Kasumi-1 (cell line): ENCODE results near the gene DUSP8.

Source experiments
- DNase-seq, 2 experiments: peaks; one replicate each; lab custom pipeline; 2025; lab: John Stamatoyannopoulos, UW

DUSP8 gene

DNA sequence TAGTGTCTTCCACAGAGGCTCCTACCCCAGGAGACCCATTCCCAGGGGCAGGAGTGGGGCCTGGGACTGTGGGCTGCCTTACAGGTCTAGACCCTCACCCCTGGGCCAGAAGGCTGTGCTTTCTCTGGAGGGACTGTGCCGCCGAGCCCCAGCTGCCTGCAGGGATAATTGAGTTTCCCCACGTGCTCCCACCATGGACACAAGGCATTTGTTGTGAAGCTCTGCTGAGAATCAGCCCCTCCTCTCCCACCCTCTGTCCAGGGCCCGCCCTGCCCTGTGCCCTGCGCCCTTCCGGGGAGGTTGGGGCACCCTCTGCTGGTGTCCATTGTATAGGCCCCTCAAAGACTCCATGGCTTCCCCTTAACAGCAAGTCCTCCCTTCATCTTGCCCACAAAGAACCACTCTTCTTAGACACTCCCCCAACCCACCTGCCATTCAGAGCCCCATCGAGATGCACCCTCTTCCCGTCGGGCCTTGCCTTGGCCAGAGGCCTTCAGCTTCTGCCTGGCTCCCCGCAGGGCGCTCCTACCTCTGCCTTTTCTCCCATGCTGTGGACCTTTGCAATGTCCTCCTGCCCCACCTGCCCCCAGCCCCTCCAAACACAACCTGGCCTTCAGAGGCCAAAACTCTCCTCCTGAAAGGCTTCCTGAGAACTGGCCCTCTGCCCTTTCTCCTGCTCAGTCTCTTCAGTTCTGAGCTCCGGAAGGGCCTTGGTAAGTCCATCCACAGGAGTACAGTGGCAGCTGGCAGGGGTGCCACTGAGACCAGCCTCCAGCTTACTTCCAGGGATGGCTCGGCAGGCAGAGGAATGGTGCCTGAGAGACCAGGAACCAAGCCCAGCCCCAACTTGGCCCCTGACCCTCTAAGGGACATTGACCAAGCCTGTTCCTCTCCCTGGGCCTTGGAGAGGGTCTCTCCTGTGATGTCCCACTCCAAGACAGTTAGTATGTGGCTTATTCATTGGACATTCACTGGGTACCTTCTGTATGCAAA lies 22.4 kb downstream of the DUSP8 start:
- DNase-seq, result no peak

DNA sequence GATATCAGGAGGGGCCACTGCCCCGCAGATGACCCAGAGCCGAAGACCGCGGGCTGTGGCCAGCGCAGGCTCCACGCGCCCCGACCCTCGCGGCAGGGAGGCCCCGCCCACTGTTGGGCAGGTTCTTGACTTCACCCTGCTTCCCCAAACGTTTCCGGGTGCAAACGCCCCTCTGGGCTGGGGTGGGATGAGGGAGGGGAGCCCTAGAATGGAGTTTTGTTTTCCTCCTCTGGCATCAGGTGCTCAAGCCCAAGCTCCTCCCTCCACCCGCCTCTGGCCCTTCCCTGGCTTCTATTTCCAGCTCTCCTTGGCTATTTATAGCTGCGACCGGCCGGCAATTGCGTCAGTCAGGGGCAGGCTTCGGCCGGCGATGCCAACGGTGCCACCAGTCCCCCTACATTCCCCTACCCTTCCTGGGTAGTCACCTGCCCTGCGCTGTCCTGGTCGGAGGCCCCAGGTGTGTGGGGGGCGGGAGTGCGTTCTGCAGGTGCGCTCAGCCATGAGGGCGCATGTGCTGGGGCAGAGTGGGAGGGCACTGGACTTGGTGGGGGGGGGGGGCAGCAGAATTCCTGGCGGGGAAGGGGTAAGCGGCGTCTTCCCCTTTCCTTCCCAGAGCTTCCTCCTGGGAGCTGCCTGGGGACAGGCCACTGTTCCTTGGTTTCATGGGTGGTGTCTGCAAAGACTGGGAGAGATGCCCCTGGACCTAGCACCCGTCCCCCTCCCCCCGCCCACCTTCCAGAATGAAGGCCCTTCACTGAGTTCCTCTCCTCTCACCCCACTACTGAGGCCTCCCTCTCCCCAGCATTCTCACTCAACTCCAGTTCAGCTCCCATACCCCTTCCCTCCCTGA lies 23.6 kb downstream of the DUSP8 start:
- no peak for DNase-seq

DNA sequence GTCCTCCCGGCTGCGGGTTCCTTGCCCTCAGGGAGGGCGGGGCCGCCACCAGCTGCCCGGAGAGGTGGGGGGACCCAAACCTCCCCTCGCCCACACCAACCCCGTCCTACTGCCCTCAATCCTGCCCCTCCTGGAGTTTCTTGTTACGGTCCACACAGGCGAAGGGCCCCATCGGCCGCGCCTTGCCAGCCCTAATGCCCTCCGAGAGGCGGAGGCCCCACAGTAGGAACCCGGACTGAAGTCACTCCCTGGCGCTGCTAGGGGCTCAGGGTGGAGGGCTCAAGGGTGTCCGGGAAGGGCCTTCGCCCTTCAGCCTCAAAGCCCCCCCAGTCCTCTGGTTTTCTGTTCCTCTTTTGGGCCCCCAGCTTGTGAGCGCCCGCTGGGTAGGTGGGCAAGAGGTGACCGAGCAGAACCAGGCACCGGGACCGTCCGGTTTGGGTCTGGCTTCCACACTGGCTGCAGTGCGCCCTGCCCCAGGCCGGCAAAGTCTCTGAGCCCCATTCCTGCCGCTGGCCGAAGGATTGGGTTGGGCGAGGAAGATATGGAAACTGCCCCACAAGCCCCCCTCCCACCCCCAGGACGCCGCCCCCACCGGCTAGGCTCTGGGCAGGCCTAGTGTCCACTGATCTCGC lies 24.5 kb downstream of the DUSP8 start:
- DNase-seq, result no peak

DNA sequence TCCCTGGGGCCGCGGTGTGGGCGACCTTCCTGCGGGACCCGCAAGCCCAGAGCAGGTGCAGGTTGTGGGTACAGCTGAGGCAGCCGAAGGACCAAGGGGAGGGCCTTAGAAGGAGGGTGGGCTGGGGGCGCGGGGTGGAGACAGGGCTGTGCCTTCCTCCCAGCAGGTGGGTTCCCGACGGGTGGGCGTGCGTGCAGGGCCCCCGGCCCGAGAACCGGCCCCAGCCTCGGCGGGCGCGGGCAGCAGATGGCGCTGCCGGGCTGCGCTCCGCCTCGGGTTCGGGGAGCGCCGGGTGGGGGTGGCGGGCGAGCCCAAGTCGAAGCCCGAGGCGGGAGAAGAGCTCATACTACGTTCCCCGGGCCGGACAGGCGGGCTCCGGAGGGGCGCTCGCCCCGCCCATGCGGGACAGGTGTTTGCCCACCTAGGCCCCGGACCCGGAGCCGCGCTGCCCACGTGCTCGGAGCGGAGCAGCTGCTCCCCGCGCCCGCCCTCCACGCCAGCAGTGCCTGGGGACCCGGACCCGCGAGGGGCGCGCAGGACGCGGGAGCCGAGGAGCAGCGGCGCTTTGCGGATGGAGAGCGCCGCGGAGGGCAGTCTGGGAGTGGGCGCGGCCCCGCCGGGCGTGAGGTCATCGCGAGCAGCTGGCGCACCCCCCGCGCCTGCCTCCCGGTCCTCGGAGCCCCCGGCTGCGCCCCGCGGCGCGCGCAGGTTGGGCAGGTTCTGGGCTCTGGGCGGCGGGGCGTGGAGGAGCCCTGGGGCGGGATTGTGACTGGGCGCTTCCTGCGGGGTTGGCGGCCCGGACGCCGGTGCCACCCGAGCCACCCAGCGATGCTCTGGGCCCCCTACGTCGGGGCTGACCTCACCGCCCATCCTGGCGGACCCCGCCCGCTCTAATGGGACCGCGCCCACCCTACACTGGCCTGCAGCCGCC lies 25.3 kb downstream of the DUSP8 start:
- DNase-seq, result peak; percentile 22 to 25

DNA sequence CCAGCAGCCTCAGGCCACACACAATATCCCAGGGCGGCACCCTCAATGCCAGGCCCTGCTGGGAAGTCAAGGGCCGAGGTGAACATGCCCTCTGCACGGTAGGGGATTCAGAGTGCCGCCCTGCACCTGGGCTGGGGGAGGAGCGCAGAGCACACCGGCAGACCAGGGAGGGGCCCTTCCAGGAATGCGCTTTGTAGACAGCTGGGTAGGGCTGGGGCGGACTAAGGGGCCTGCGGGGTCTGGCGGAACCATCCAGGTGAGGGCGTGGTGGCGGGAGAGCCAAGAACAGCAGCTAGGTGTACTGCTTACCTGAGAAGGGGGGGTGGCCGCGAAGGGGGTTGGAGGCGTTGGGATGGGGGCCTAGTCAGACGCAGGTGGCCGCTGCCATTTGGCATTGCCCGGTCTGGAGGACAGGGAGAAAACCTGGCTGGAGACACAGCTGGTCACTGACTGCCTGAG lies 26.0 kb downstream of the DUSP8 start:
- no peak for DNase-seq

DNA sequence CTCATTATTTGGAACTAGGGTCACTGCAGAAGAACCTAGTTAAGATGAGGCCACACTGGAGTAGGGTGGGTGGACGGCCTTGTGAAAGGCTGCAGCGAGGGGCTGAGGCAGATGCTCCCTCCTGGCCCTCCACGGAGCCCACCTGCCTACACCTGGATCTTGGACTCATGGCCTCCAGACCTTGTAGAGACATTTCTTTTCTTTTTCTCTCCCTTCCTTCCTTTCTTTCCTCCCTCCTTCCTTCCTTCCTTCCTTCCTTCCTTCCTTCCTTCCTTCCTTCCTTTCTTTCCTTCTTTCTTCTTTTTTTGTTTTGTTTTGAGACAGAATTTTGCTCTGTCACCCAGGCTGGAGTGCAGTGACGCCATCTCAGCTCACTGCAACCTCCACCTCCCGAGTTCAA lies 26.6 kb downstream of the DUSP8 start:
- DNase-seq, result no peak

DNA sequence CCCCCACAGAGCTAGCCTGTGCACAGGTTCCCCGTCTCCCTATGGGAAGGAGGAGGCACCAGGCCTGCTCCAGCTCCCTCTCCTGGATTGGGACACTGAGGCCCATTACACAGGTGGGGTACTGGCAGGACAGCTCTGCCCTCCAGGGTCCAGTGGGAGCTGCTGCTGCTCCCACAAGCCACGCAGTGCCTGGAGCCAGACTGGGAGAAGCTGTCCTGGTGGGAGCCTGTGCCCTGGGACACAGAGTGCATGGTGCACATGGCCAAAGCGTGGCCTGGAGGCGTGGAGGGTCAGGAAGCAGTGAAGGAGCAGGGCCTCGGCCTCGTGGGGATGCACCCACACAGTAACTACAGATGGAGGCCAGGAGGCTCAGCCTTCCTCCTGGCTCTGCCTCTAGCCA lies 27.5 kb downstream of the DUSP8 start:
- DNase-seq, result no peak

DNA sequence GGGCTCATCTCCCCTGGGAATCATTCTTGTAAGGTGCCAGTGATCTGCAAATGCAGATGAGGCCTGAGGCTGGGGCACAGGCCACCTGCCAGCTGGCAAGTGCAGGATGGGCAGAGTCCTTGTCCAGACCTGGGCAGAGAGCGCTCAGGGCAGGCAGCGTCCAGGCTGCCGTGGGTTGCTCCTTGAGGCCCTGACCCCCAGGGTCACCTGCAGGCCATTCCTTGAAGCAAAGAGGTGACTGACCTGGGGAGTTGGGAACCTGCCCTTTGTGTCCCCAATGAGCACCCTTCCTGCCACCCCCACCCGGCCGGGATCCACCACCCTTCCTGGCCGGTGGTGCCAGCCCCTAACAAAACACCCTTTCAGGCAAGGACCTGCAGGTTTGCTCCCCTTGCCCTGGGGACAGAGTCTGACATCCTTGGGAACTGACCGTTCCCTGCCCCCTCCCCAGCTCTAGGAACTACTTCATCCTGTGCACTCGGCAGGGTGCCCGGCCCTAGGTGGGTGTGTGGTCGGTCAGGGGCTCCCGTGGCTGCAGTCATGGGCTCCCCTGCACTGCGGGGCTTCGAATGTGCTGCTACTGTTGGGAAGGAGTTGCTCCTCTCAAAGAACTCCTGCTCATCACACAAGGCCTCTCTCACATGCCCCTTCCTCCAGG lies 28.3 kb downstream of the DUSP8 start:
- DNase-seq, result no peak

DNA sequence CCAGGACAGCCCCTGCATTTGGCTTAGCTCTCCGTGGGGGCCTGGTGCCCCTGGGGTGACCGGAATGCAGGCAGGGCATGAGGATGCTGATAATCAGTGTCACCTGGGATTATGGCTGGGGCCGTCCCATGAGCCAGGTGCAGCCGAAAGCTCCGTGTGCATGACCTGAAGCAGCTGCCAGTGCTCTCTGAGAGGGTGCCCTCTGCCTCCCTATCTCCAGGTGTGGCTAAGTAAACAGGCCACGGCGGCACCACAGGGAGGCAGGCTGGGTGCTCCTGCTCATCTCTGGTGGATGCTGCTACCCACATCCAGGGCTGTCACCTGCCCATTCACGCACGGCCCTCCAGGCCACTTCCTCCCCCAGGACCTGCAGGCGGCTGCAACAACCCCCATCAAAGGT lies 29.8 kb downstream of the DUSP8 start:
- DNase-seq, result no peak

DNA sequence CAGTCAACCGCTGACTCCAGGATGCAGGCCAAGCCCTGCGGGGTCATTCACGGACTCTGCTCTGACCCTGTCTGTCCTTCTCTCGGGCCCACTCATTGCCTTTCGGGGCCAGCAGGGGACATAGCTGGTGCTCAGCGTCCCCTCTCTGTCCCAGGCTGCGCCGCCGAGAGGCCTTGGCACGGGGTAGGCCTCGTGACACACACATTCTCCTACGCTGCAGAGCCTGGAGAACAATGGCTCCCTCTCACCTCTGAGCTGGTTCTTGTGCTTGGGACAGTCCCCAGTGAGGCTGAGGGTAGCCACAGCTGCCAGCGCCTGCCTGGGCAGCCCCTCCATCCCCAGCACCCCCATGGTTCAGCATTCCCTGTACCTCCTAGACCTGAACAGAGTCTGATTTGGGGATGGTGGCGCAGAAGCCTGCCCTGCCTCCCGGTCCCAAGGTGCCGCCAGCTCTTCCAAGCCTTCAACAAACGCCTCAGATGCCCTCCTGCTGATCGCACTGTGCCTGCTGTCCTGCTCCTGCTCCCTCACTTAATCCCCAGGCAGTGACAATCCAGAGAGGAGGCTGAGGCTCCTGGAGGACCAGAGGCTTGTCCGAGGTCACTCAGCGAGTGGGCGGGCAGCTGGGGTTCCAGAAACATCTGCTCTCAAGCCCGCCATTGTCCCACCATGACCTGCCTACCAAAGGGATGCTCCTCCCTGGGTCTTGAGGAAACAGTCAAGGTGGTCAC lies 30.4 kb downstream of the DUSP8 start:
- DNase-seq, result no peak

DNA sequence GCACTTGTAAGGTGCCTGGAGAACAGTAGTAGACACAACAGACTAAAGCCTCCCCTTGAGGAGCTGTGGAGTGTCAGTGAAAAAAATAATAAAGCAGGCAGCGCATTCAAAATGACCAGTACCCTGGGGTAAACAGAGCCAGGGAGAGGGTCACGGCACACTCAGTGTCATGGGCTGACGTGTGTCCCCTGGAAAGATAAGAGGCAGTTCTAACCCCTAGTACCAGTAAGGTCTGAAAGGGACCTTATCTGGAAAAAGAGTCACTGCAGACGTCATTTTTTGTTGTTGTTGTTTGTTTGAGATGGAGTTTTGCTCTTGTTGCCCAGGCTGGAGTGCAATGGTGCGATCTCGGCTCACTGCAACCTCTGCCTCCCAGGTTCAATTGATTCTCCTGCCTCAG lies 32.0 kb downstream of the DUSP8 start:
- DNase-seq, result no peak

DNA sequence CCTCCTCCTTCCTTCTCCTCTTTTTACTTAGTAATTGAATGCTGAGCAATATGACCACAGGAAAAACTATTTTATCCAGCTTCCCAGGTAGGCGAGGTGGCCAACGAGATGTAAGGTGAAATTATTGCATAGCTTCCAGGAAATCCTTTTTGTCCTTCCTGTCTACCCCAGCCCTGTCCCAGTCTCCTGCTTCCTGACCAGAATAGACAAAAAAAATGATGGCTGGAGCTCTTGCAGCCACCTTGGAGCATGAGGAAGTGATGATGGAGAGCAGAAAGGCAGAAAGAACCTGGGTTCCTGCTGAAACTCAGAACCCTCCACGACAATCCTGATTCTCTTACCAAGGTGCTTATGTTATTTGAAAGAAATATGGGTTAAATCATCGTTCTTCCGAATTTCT lies 33.9 kb downstream of the DUSP8 start:
- DNase-seq, result no peak

DNA sequence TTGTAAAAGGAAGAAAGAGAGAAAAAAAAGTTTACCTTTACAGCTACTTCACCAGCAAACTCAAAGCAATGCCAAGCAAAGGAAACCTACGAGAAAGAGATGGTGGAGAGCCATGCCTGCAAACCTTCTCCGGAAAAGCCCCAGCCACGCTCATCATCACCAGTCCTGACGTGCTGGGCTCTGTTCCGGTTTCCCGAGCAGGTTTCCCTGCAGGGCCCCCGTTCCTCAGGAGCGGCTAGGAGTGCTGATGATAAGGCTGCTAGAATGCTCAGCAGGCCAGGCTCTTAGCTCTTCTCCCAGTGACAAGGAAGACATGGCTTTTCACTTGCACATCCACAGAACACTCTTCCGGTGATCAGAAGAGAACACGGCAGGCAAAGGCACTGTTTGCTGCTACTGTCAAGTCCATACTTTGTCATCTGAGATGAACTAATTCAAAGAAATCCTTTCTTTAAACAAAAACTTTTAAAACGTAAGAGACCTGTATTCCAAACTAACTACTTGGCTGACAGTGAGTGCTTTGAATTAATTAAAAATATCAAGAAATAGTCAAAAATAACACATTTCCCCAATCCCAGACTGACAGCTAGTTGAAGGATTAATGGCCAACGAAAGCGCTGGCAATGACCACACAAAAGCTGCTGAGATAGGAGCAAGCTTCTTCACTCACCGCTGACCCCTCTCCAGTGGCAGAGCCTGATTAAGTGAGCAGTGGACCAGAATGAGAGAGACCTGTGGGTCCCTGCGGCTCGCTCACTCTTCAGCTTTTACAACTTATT lies 35.8 kb downstream of the DUSP8 start:
- DNase-seq, result no peak

DNA sequence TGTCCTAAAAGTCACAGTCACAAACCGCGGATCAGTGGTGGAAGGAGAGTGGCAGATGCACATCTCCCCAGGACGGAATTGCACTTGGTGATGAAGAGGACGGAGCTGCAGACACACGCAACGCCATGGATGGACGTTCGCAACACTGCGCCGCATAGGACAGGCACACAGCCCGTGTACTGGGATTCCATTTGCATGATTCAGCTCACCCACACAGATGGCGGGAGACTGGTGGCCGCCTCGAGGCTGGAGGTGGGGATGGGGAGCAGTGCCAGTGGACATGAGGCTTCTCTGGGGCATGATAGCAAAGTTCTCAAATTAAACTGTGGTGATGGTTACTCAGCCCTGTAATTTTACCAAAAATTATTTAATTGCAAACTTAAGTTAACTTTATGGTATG lies 37.4 kb downstream of the DUSP8 start:
- DNase-seq, result no peak

DNA sequence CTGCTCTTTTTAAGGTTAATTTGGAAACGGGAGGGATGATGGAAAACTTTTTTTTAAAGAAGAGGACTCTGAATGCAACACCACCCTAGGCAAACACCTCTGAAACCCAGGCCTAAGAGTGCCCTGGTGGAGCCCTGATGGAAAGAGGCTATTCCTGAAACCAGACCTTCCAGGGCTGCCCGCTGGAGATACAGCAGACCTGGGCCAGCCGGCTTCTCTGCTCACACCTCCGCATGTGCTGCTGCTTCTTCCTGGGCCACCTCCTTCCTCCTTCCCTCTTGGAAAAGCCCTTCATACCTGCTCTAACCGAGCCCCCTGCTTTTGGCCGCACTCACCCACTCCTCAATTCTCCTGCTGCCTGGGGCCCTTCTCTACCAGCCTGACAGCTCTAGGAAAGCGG lies 37.9 kb downstream of the DUSP8 start:
- no peak for DNase-seq

DNA sequence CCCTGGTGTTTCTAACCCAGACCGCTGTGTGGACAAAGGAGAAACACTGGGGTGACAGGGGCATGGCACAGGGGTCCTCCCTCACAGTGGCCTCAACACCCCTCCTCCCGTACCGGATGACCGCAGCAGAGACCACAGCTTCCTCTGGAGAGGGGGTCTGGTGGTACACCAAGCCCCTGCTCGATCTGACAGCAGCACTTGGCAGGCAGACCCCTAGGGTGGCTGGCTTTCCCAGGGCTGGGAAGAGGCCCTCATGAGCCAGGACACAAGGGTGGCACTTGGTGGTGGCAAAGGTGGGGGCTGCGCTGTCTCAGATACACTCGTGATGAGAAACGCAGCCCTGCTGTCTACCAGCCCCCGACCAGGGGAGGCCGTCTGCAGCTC lies 38.7 kb downstream of the DUSP8 start:
- no peak for DNase-seq

DNA sequence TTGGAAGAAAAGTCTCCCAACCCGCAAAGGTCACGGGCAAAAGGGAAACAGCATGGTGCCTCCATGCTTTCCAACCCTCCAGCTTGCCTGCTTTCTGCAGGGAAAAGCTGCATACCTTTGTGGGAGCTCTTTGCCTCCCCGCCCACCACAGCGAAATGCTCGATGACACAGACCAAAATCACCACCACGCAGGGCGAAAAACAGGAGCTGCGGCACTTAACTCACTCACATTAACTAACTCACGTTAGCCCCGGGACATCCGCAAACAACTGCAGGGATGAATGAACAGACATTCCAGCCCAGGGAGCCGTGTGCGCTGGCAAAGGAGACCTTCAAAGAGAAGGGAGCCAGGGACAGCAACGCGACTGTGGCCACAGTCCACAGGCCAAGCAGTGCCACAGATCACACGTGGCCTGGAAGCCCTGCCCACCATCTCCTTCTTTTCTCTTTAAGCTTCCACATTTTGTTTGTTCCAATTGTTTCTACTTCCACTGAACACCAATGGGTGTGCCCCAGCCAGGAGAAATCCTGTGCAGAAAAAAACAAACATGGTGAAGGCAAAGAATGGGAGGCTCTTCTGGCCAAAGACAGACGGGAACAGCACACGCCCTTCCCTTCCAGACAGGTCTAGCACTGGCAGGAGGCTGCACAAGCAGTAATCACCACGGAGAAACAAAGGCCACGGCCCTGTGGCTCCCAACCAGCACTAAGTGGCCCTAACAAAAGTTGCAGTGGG lies 39.3 kb downstream of the DUSP8 start:
- DNase-seq, result no peak

DNA sequence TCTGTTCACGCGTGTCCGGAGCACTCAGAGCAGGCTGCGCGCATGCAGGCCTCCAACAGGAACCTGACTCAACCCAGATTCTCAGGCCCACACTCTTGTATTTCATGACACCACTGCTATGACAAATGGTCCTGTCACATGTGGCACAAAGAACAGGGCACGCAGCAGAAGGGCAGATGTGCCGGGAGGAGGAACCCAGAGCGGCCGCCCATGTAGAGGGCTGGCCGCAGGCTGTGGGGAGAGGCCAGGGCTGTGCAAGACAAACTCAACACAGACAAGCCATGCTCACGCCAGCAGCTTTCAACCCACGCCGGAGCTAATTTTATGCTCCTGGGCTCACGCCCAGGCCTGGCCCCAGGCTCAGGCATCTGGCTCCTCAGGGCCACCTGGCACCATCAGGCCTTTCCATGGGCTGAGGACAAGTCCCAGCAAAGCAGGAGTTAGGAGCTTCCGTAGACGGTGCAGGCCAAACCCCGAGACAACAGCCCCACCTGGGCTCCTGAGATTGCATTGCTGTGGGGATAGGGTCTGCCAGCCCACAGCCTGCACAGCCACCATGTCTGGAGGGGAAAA lies 40.0 kb downstream of the DUSP8 start:
- DNase-seq, result no peak
